SK-N-SH treated with all-trans-retinoic acid at 6 μM for 48 hours (cell line): ENCODE measurements around the gene AK1.

Source experiments
- ATAC-seq: fragments of 200-7000 bp; cut with Tn5 transposase; 3 replicates; pipeline ENCODE4 v1.9.1; 2020; ENCODE audit warnings: mild to moderate bottlenecking, moderate library complexity
- ARNTL ChIP-seq: fragments of 450-650 bp; formaldehyde crosslinking; IDR thresholded peaks from 2 replicates; pipeline ENCODE4 v1.5.0; 2020; ENCODE audit warnings: low read depth, mild to moderate bottlenecking, moderate library complexity, borderline replicate concordance
- BACH2 ChIP-seq: fragments of 250-450 bp; sonication (Bioruptor Pico); IDR thresholded peaks from 2 replicates; pipeline ENCODE4 v1.9.0; 2021; ENCODE audit warnings: mild to moderate bottlenecking, borderline replicate concordance
- CSRNP3 ChIP-seq: fragments of 250-450 bp; sonication (Bioruptor Pico); IDR thresholded peaks from 2 replicates; pipeline ENCODE4 v1.5.1; 2021; ENCODE audit warnings: mild to moderate bottlenecking, moderate library complexity
- ESRRG ChIP-seq: fragments of 250-450 bp; sonication (Bioruptor Pico); IDR thresholded peaks from 2 replicates; pipeline ENCODE4 v1.6.1; 2021; ENCODE audit warnings: mild to moderate bottlenecking
- GLIS3 ChIP-seq: fragments of 250-450 bp; sonication (Bioruptor Pico); IDR thresholded peaks from 2 replicates; pipeline ENCODE4 v1.5.0; 2020; ENCODE audit warnings: mild to moderate bottlenecking, moderate library complexity
- ISL1 ChIP-seq: fragments of 250-450 bp; sonication (Bioruptor Pico); IDR thresholded peaks from 2 replicates; pipeline ENCODE4 v2.1.2; 2022; ENCODE audit warnings: mild to moderate bottlenecking, moderate library complexity
- OSR1 ChIP-seq: fragments of 250-450 bp; sonication (Bioruptor Pico); IDR thresholded peaks from 2 replicates; pipeline ENCODE4 v1.8.0; 2022; ENCODE audit warnings: moderate library complexity, mild to moderate bottlenecking, inconsistent platforms
- PATZ1 ChIP-seq: fragments of 250-450 bp; sonication (Bioruptor Pico); IDR thresholded peaks from 2 replicates; pipeline ENCODE4 v1.8.0; 2020; ENCODE audit warnings: mild to moderate bottlenecking, moderate library complexity, borderline replicate concordance
- POU6F1 ChIP-seq: fragments of 250-450 bp; sonication (Bioruptor Pico); IDR thresholded peaks from 2 replicates; pipeline ENCODE4 v1.8.0; 2021; ENCODE audit warnings: low read depth, mild to moderate bottlenecking, moderate library complexity, borderline replicate concordance
- PPARA ChIP-seq: fragments of 250-450 bp; sonication (Bioruptor Pico); IDR thresholded peaks from 2 replicates; pipeline ENCODE4 v1.5.0; 2020; ENCODE audit warnings: mild to moderate bottlenecking, borderline replicate concordance
- SNAI2 ChIP-seq: fragments of 250-450 bp; sonication (Bioruptor Pico); IDR thresholded peaks from 2 replicates; pipeline ENCODE4 v1.5.0; 2020; ENCODE audit warnings: mild to moderate bottlenecking, moderate library complexity
- TCF4 ChIP-seq: fragments of 250-450 bp; sonication (Bioruptor Pico); IDR thresholded peaks from 2 replicates; pipeline ENCODE4 v1.8.0; 2021; ENCODE audit warnings: mild to moderate bottlenecking, moderate library complexity, borderline replicate concordance
- TOX ChIP-seq: fragments of 250-450 bp; sonication (Bioruptor Pico); IDR thresholded peaks from 2 replicates; pipeline ENCODE4 v1.8.0; 2021; ENCODE audit warnings: mild to moderate bottlenecking, moderate library complexity, borderline replicate concordance
- TSHZ2 ChIP-seq: fragments of 250-450 bp; sonication (Bioruptor Pico); IDR thresholded peaks from 2 replicates; pipeline ENCODE4 v1.5.0; 2020; ENCODE audit warnings: mild to moderate bottlenecking, moderate library complexity
- ZC3H10 ChIP-seq: fragments of 250-450 bp; sonication (Bioruptor Pico); IDR thresholded peaks from 2 replicates; pipeline ENCODE4 v1.5.1; 2021; ENCODE audit warnings: mild to moderate bottlenecking, moderate library complexity
- ZFP30 ChIP-seq: fragments of 450-650 bp; formaldehyde crosslinking; IDR thresholded peaks from 2 replicates; pipeline ENCODE4 v1.5.0; 2022; ENCODE audit warnings: mild to moderate bottlenecking, moderate library complexity
- ZNF565 ChIP-seq: fragments of 450-650 bp; formaldehyde crosslinking; conservative IDR thresholded peaks from 2 replicates; pipeline ENCODE4 v1.5.0; 2020; ENCODE audit warnings: low read depth, mild to moderate bottlenecking, moderate library complexity
- ZNF70 ChIP-seq: fragments of 450-650 bp; formaldehyde crosslinking; IDR thresholded peaks from 2 replicates; pipeline ENCODE4 v1.5.0; 2020; ENCODE audit warnings: mild to moderate bottlenecking, moderate library complexity
- ZNF8 ChIP-seq: fragments of 450-650 bp; formaldehyde crosslinking; IDR thresholded peaks from 2 replicates; pipeline ENCODE4 v1.5.0; 2020; ENCODE audit warnings: mild to moderate bottlenecking, moderate library complexity

The AK1 gene

GRCh38 chr9:127895811-127896210 is 18.3 kb upstream of the AK1 start:
- TF ChIP-seq TCF4 (CRISPR knock-in tag) (no peak), BACH2 (CRISPR knock-in tag) (no peak), ARNTL (CRISPR knock-in tag) (no peak), ZC3H10 (CRISPR knock-in tag) (no peak), ZFP30 (CRISPR knock-in tag) (no peak), ZNF70 (CRISPR knock-in tag) (no peak), PATZ1 (no peak), ZNF565 (CRISPR knock-in tag) (no peak), OSR1 (no peak), ZNF8 (no peak), POU6F1 (CRISPR knock-in tag) (no peak), TSHZ2 (CRISPR knock-in tag) (no peak)
- no peak for ATAC-seq

GRCh38 chr9:127893392-127893791 is 15.9 kb upstream of the AK1 start:
- no peak for ATAC-seq
- no peak for TF ChIP-seq ZNF8
- no peak for TF ChIP-seq ESRRG (CRISPR knock-in tag)
- TF ChIP-seq PATZ1 = no peak
- TF ChIP-seq PPARA (CRISPR knock-in tag) = no peak
- TF ChIP-seq, all 23 proteins: peak for 0

- ATAC-seq = no peak
- no peak for TF ChIP-seq PPARA (CRISPR knock-in tag)
- TF ChIP-seq ESRRG (CRISPR knock-in tag) = no peak
- no peak for TF ChIP-seq SNAI2 (CRISPR knock-in tag)
- no peak for TF ChIP-seq ZNF8
- TF ChIP-seq ARNTL (CRISPR knock-in tag) = no peak
- TF ChIP-seq ZNF70 (CRISPR knock-in tag) = no peak
- TF ChIP-seq ISL1 (CRISPR knock-in tag) = no peak
- TF ChIP-seq POU6F1 (CRISPR knock-in tag) = no peak
- no peak for TF ChIP-seq TSHZ2 (CRISPR knock-in tag)
- no peak for TF ChIP-seq TCF4 (CRISPR knock-in tag)
- TF ChIP-seq ZNF565 (CRISPR knock-in tag) = no peak
- TF ChIP-seq GLIS3 (CRISPR knock-in tag) = no peak
- no peak for TF ChIP-seq TOX (CRISPR knock-in tag)
- no peak for TF ChIP-seq ZFP30 (CRISPR knock-in tag)
- TF ChIP-seq ZC3H10 (CRISPR knock-in tag) = no peak
- TF ChIP-seq CSRNP3 (CRISPR knock-in tag) = no peak
Observed at GRCh38 chr9:127892831-127893230, 15.4 kb upstream of the AK1 start.
